Trophoblast cell (in vitro differentiated cells and primary cell): ENCODE results near the gene BTBD6.

Experiments
- DNase-seq, 2 donors: peaks; one replicate each; pipeline ENCODE4 v3.0.0-alpha.2; 2016
- H2AFZ ChIP-seq: 2 replicates; pipeline ENCODE4 v1.6.1; 2013; ENCODE audit warnings: low read length, moderate library complexity, mild to moderate bottlenecking; ENCODE audit not compliant: insufficient read depth, poor library complexity
- H2AK5ac ChIP-seq: 2 replicates; pipeline ENCODE4 v1.6.1; 2013; ENCODE audit warnings: mild to moderate bottlenecking, low read length
- H2BK120ac ChIP-seq: 2 replicates; pipeline ENCODE4 v1.6.1; 2013; ENCODE audit warnings: low read length, mild to moderate bottlenecking, moderate library complexity; ENCODE audit not compliant: insufficient read depth, poor library complexity
- H2BK12ac ChIP-seq: 2 replicates; pipeline ENCODE4 v1.6.1; 2013; ENCODE audit warnings: mild to moderate bottlenecking, low read length, moderate library complexity
- H2BK5ac ChIP-seq: 2 replicates; pipeline ENCODE4 v1.6.1; 2013; ENCODE audit warnings: low read length, low read depth, moderate library complexity, mild to moderate bottlenecking; ENCODE audit not compliant: poor library complexity
- H3K14ac ChIP-seq: 2 replicates; pipeline ENCODE4 v1.6.1; 2013; ENCODE audit warnings: mild to moderate bottlenecking, low read length
- H3K18ac ChIP-seq: 2 replicates; pipeline ENCODE4 v1.6.1; 2013; ENCODE audit warnings: mild to moderate bottlenecking, low read length
- H3K23ac ChIP-seq: 2 replicates; pipeline ENCODE4 v1.6.1; 2013; ENCODE audit warnings: low read length
- H3K27ac ChIP-seq: 2 replicates; pipeline ENCODE4 v1.5.1; 2013; ENCODE audit warnings: low read depth, mild to moderate bottlenecking, inconsistent platforms, low read length, moderate library complexity
- H3K27me3 ChIP-seq: 2 replicates; pipeline ENCODE4 v1.6.1; 2013; ENCODE audit warnings: inconsistent platforms, mild to moderate bottlenecking, low read length, moderate library complexity; ENCODE audit not compliant: insufficient read depth
- H3K36me3 ChIP-seq, 2 experiments: 1 replicate in 1 of 2; 2 replicates in 1 of 2; pipeline ENCODE4 v1.6.1; 2013; ENCODE audit warnings: low read length in 2 of 2, mild to moderate bottlenecking in 2 of 2, moderate library complexity in 1 of 2; ENCODE audit not compliant: insufficient read depth in 2 of 2, control insufficient read depth in 1 of 2
- H3K4ac ChIP-seq: 2 replicates; pipeline ENCODE4 v1.6.1; 2013; ENCODE audit warnings: low read depth, mild to moderate bottlenecking, low read length, moderate library complexity
- H3K4me1 ChIP-seq, 2 experiments: 1 replicate in 1 of 2; 2 replicates in 1 of 2; pipeline ENCODE4 v1.6.1; 2013; ENCODE audit warnings: low read length in 2 of 2, mild to moderate bottlenecking in 2 of 2, moderate library complexity in 1 of 2; ENCODE audit not compliant: insufficient read depth in 2 of 2, control insufficient read depth in 1 of 2
- H3K4me2 ChIP-seq: 2 replicates; pipeline ENCODE4 v1.6.1; 2013; ENCODE audit warnings: inconsistent platforms, mild to moderate bottlenecking, low read length, moderate library complexity
- H3K4me3 ChIP-seq: 2 replicates; pipeline ENCODE4 v1.5.1; 2013; ENCODE audit warnings: mild to moderate bottlenecking, low read depth, low read length, inconsistent platforms
- H3K79me1 ChIP-seq: one replicate; pipeline ENCODE4 v1.6.1; 2013; ENCODE audit warnings: low read length
- H3K79me2 ChIP-seq: 2 replicates; pipeline ENCODE4 v1.6.1; 2013; ENCODE audit warnings: low read length, mild to moderate bottlenecking; ENCODE audit not compliant: control insufficient read depth, insufficient read depth, poor library complexity
- H3K9ac ChIP-seq: 2 replicates; pipeline ENCODE4 v1.6.1; 2013; ENCODE audit warnings: mild to moderate bottlenecking, low read length
- H3K9me3 ChIP-seq: 2 replicates; pipeline ENCODE4 v1.6.1; 2013; ENCODE audit warnings: low read depth, mild to moderate bottlenecking, control low read depth, inconsistent platforms, low read length; ENCODE audit not compliant: insufficient read depth
- H4K12ac ChIP-seq: 2 replicates; pipeline ENCODE4 v1.6.1; 2013; ENCODE audit warnings: low read depth, mild to moderate bottlenecking, low read length, moderate library complexity
- H4K8ac ChIP-seq: 2 replicates; pipeline ENCODE4 v1.6.1; 2013; ENCODE audit warnings: low read depth, mild to moderate bottlenecking, low read length, moderate library complexity
- H4K91ac ChIP-seq: one replicate; pipeline ENCODE4 v1.6.1; 2013; ENCODE audit warnings: low read depth, mild to moderate bottlenecking, low read length, moderate library complexity
- WGBS: extraction: QIAGEN DNeasy Blood & Tissue Kit; methylation state at CpG from one replicate; pipeline ENCODE4 v1.1.7; 2013; ENCODE audit warnings: missing lambda C conversion rate; ENCODE audit not compliant: insufficient read length, insufficient coverage; ENCODE audit errors: extremely low coverage; 5-methylcytosine and 5-hydroxymethylcytosine counted together

Gene BTBD6

DNA sequence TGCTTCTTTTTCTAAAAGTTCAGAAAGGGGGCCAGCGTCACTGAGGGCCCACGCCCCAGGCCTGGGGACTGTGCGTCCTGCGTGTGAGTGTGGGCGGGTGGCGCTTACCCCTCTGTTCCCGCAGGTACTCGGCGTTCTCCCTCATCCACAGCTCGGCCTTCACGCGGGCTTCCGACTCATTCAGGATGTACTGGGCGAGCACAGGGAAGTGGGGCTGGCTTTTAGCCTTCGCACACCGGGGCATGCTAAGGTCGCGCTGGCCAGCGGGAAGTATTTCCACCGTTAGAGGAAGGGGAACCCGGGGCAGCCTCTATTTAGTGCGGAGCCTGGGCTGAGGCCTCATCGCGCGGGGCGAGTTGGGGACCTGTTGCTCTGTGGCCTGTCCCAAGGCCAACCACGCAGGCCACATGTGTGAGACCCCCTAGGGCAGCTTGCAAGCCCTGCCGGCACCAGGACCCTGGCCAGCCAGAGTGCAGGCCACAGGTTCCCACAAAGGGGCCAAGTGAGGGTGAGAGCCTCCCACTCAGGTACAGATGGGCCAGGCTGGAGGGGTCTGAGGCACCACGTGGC is 29.2 kb upstream of the BTBD6 start:
- Histone ChIP-seq H3K23ac (no peak overlapping the region), H3K18ac (no peak overlapping the region), H3K4me3 (no peak overlapping the region), H2AK5ac (no peak overlapping the region), H2AFZ (no peak overlapping the region), H3K4me2 (no peak overlapping the region), H3K4ac (no peak overlapping the region), H3K27me3 (no peaks in the 10 kb centered on the region), H3K36me3 (peaks cover 41 to 52% of the 10 kb centered on the region in 2 experiments), H2BK5ac (no peak overlapping the region), H3K79me2 (no peaks in the 10 kb centered on the region), H3K4me1 (no peaks in the 10 kb centered on the region), H3K14ac (no peak overlapping the region), H3K27ac (no peak overlapping the region), H3K79me1 (no peaks in the 10 kb centered on the region), H4K8ac (no peak overlapping the region), H4K12ac (no peak overlapping the region), H3K9ac (no peak overlapping the region), H2BK120ac (no peak overlapping the region), H2BK12ac (no peak overlapping the region), H4K91ac (no peak overlapping the region), H3K9me3 (peaks cover 12% of the 10 kb centered on the region)
- DNase-seq: no peak
- WGBS: no CpG with 5 or more reads among the region's 29 CpGs

DNA sequence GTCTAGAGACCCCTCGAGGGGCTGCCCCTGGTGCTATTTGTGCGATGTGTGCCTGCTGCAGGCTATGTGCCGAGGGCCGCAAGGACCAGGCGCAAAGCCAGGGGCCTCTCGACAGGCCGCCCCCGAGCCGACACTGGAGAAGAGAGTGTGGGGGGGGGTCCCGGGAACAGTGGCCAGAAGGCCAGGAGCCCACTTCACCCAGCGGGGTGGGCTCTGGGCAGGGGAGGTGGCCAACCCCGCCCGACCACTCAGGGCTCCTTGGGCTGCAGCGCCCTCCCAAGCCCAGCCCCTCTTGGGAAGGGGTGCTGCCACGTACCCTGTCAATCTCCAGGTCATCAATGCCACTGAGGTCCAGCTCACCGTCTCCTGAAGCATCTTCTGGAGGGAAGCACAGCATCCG is 28.6 kb upstream of the BTBD6 start:
- no peak overlapping the region for H3K23ac ChIP-seq
- no peak overlapping the region for H2BK12ac ChIP-seq
- H3K27me3 ChIP-seq: no peaks in the 10 kb centered on the region
- H3K9me3 ChIP-seq: peaks cover 12% of the 10 kb centered on the region
- H2BK120ac ChIP-seq: no peak overlapping the region
- H4K12ac ChIP-seq: no peak overlapping the region
- DNase-seq: no peak
- no peak overlapping the region for H3K4ac ChIP-seq
- no peak overlapping the region for H2BK5ac ChIP-seq
- peaks cover 41 to 52% of the 10 kb centered on the region in 2 experiments for H3K36me3 ChIP-seq
- H3K14ac ChIP-seq: no peak overlapping the region
- H2AK5ac ChIP-seq: no peak overlapping the region
- no CpG with 5 or more reads among the region's 17 CpGs for WGBS
- H3K4me3 ChIP-seq: no peak overlapping the region
- no peaks in the 10 kb centered on the region for H3K79me1 ChIP-seq
- no peak overlapping the region for H3K27ac ChIP-seq
- no peak overlapping the region for H2AFZ ChIP-seq
- H3K18ac ChIP-seq: no peak overlapping the region
- H3K79me2 ChIP-seq: no peaks in the 10 kb centered on the region
- H3K9ac ChIP-seq: no peak overlapping the region
- no peak overlapping the region for H4K8ac ChIP-seq
- no peak overlapping the region for H3K4me2 ChIP-seq
- H3K4me1 ChIP-seq: no peaks in the 10 kb centered on the region
- H4K91ac ChIP-seq: no peak overlapping the region

DNA sequence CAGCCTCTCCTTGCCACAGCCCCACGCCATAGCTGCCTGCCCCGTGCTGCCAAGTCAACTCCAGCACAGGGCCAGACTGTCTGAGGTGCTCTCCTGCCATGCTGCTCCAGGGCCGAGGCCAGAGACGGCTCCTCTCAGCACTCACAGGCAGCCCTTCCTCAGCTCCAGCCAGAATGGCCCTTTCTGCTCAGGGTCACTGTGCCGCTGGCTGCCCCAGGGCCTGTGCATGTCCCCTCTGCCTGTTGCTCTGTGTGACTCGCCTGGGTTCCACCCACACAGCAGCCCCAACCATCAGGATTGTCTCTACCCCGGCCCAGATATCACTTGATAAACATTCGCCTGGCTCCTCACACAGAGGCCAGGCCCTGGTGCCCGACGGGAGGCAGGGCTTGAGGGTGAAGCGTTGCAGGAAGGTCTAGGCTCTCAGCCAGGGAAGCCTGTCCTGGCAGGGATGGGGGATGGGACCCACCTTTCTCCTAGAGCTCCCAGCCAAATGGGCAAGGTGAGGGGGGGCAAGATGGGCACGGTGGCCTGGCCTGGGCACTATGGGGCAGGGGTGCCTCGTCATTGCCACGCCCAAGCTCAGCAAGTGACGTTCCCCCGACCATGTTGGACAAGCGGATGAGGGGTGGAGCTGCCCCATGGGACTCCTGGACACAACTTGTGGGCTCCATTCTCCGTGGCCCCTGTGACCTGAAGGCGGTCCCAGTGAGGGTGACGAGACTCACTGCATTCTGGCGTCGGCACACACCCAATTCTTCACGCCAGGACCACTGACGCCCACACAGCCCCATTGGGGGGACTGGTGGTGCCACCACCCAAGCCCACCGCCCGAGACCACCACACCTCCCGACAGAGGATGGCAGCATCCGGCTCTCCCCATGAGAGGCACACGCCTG is 27.4 kb upstream of the BTBD6 start:
- Histone ChIP-seq H3K4me2 (no peak overlapping the region), H2AK5ac (no peak overlapping the region), H3K9ac (no peak overlapping the region), H3K27ac (no peak overlapping the region), H2BK12ac (no peak overlapping the region), H4K91ac (no peak overlapping the region), H2BK120ac (no peak overlapping the region), H4K8ac (no peak overlapping the region), H4K12ac (no peak overlapping the region), H3K23ac (no peak overlapping the region), H3K27me3 (no peaks in the 10 kb centered on the region), H3K14ac (no peak overlapping the region), H3K4me3 (no peak overlapping the region), H3K4ac (no peak overlapping the region), H3K36me3 (peaks cover 45 to 50% of the 10 kb centered on the region in 2 experiments), H3K4me1 (no peaks in the 10 kb centered on the region), H3K79me1 (no peaks in the 10 kb centered on the region), H2AFZ (no peak overlapping the region), H3K18ac (no peak overlapping the region), H2BK5ac (no peak overlapping the region), H3K79me2 (no peaks in the 10 kb centered on the region), H3K9me3 (peaks cover 6% of the 10 kb centered on the region)
- no CpG with 5 or more reads among the region's 29 CpGs for WGBS
- no peak for DNase-seq

DNA sequence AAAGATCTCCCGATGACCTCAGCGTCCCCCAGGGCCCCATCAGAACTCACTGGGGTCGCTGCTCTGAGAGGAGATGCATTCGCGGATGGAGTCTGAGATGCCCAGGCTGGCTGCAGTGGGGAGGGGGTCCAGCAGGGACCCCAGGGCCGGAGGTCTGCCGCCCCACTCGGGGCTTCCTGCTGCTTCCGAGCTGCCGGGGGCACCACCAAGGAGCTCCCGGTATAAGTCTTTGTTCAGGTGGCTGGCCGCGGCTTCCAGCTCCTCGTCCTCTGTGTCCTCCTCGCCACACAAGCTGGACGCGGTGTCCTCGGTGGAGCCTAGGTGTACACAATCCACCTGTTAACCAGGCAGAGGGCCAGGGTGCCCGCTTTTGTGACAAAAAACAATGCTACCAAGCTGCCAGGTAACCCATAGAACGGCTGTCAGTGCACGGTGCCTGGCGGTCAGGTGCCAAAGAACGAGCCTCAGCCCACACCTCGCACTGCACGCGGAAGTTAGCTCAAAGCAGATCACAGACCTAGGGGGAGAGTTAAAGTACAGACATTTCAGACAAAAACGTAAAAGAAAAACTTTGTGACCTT is 26.6 kb upstream of the BTBD6 start:
- Histone ChIP-seq H4K91ac (no peak overlapping the region), H2AFZ (no peak overlapping the region), H3K4me2 (no peak overlapping the region), H2AK5ac (no peak overlapping the region), H4K8ac (no peak overlapping the region), H3K4me1 (no peaks in the 10 kb centered on the region), H3K18ac (no peak overlapping the region), H3K9me3 (peaks cover 4% of the 10 kb centered on the region), H3K14ac (no peak overlapping the region), H3K9ac (no peak overlapping the region), H3K36me3 (peaks cover 50 to 55% of the 10 kb centered on the region in 2 experiments), H3K79me2 (no peaks in the 10 kb centered on the region), H4K12ac (no peak overlapping the region), H2BK12ac (no peak overlapping the region), H2BK5ac (no peak overlapping the region), H3K27me3 (no peaks in the 10 kb centered on the region), H2BK120ac (no peak overlapping the region), H3K27ac (no peak overlapping the region), H3K4me3 (no peak overlapping the region), H3K79me1 (no peaks in the 10 kb centered on the region), H3K23ac (no peak overlapping the region), H3K4ac (no peak overlapping the region)
- WGBS: no CpG with 5 or more reads among the region's 27 CpGs
- DNase-seq: no peak
